Measurements from ENCODE around the gene ELOVL6. TPM values are rescaled to one million over a fixed set of nuclear protein-coding genes. Genes with fewer than 3 reads are reported as not detected.

Gene ELOVL6
- total RNA-seq, 1 donor from 2014 or later, result 25.5 TPM

- FAIRE-seq (no peak), DNase-seq (ENCODE audit: low read depth) (peak; percentile 56)
- no peaks in the 10 kb centered on the region for H3K9me3 ChIP-seq (ENCODE audit: insufficient read depth, low read depth, low read length)
- H2AFZ ChIP-seq (ENCODE audit: low read depth, low read length), result no peak overlapping the region
- Mint-ChIP-seq H3K27ac (ENCODE audit: unreplicated experiment) (peak overlapping the region; percentile 90), H3K4me1 (ENCODE audit: low read depth, unreplicated experiment) (peaks cover 28% of the 10 kb centered on the region), H3K36me3 (ENCODE audit: low read depth, unreplicated experiment) (peaks cover 2% of the 10 kb centered on the region), H3K4me3 (ENCODE audit: unreplicated experiment) (peak overlapping the region; percentile 57), H3K9me3 (ENCODE audit: unreplicated experiment) (no peaks in the 10 kb centered on the region), H3K27me3 (ENCODE audit: low read depth, unreplicated experiment) (no peaks in the 10 kb centered on the region)
- no peaks in the 10 kb centered on the region for H3K27me3 ChIP-seq (ENCODE audit: insufficient read depth, low read length)
- peak overlapping the region; percentile 67 for H3K9ac ChIP-seq (ENCODE audit: low read length)
- H3K4me2 ChIP-seq (ENCODE audit: low read length), result peak overlapping the region; percentile 69
- H3K36me3 ChIP-seq (ENCODE audit: insufficient read depth, low read length), result no peaks in the 10 kb centered on the region
- H3K4me1 ChIP-seq (ENCODE audit: insufficient read depth, low read length), result peaks cover 43% of the 10 kb centered on the region
- no peaks in the 10 kb centered on the region for H4K20me1 ChIP-seq (ENCODE audit: insufficient read depth, low read length)
- TF ChIP-seq EZH2 (IDR thresholded peaks at IDR 0.05; ENCODE audit: insufficient read depth, low read length) (no peak), CTCF (IDR thresholded peaks at IDR 0.05; ENCODE audit: insufficient read depth, low read depth, low read length) (no peak)
- peak overlapping the region; percentile 8 for H3K4me3 ChIP-seq (ENCODE audit: insufficient read depth, low read depth, low read length)
- peak overlapping the region; percentile 88 for H3K27ac ChIP-seq (ENCODE audit: low read depth, low read length)
- peaks cover 8% of the 10 kb centered on the region for H3K79me2 ChIP-seq (ENCODE audit: insufficient read depth, low read length)
Measured at GRCh38 chr4:110164251-110164650, 34.2 kb downstream of the ELOVL6 start.

DNA sequence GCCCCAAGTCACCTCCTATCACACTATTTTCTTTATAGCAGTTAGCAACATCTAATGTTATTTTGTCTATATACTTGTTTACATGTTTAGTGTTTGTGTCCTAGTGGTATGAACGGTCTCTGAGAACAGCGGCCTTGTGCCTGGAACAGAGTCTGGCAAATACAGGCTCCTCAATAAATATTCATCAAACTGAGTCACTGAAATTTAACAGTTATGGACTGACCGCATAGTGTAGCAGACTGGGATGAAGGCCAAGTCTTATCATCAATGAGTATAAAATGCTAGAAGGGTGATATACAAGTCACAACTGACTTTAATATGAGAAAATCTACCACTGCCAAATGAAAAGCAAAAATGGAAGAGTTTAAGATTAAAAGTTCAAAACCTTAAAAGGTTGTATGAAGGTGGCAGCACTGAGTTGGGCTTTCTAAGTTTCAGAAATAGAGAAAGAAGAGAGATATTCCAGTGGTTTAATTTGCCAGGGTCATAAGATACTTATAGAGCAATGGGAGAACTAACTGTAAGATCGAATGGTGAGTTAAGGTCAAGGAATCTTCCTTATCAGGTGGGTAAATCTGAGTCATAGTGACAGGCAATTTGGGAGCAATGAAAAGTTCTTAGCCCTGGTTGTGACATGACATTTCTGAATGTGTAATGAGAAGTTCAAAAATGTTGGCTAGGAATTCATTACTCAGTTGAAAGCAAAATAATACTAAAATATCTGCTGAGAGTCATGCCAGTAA is 34.9 kb downstream of the ELOVL6 start:
- Mint-ChIP-seq H3K4me1 (ENCODE audit: low read depth, unreplicated experiment) (peaks cover 31% of the 10 kb centered on the region), H3K27me3 (ENCODE audit: low read depth, unreplicated experiment) (no peaks in the 10 kb centered on the region), H3K36me3 (ENCODE audit: low read depth, unreplicated experiment) (peaks cover 2% of the 10 kb centered on the region), H3K9me3 (ENCODE audit: unreplicated experiment) (no peaks in the 10 kb centered on the region), H3K4me3 (ENCODE audit: unreplicated experiment) (peak overlapping the region; percentile 57), H3K27ac (ENCODE audit: unreplicated experiment) (peak overlapping the region; percentile 90)
- no peaks in the 10 kb centered on the region for H3K9me3 ChIP-seq (ENCODE audit: insufficient read depth, low read depth, low read length)
- H4K20me1 ChIP-seq (ENCODE audit: insufficient read depth, low read length), result no peaks in the 10 kb centered on the region
- H3K79me2 ChIP-seq (ENCODE audit: insufficient read depth, low read length), result peaks cover 5% of the 10 kb centered on the region
- H3K36me3 ChIP-seq (ENCODE audit: insufficient read depth, low read length), result no peaks in the 10 kb centered on the region
- TF ChIP-seq EZH2 (IDR thresholded peaks at IDR 0.05; ENCODE audit: insufficient read depth, low read length) (no peak), CTCF (IDR thresholded peaks at IDR 0.05; ENCODE audit: insufficient read depth, low read depth, low read length) (peak; percentile 9)
- H3K4me3 ChIP-seq (ENCODE audit: insufficient read depth, low read depth, low read length), result peak overlapping the region; percentile 8
- FAIRE-seq (peak; percentile 65), DNase-seq (ENCODE audit: low read depth) (peak; percentile 91)
- H3K4me2 ChIP-seq (ENCODE audit: low read length), result peak overlapping the region; percentile 69
- no peaks in the 10 kb centered on the region for H3K27me3 ChIP-seq (ENCODE audit: insufficient read depth, low read length)
- H3K4me1 ChIP-seq (ENCODE audit: insufficient read depth, low read length), result peaks cover 50% of the 10 kb centered on the region
- no peak overlapping the region for H2AFZ ChIP-seq (ENCODE audit: low read depth, low read length)
- H3K9ac ChIP-seq (ENCODE audit: low read length), result peak overlapping the region; percentile 67
- H3K27ac ChIP-seq (ENCODE audit: low read depth, low read length), result peak overlapping the region; percentile 88

- H3K9me3 ChIP-seq (ENCODE audit: insufficient read depth, low read depth, low read length), result no peaks in the 10 kb centered on the region
- H3K27ac ChIP-seq (ENCODE audit: low read depth, low read length), result no peak overlapping the region
- Mint-ChIP-seq H3K27me3 (ENCODE audit: low read depth, unreplicated experiment) (no peaks in the 10 kb centered on the region), H3K9me3 (ENCODE audit: unreplicated experiment) (no peaks in the 10 kb centered on the region), H3K4me3 (ENCODE audit: unreplicated experiment) (no peak overlapping the region), H3K4me1 (ENCODE audit: low read depth, unreplicated experiment) (peaks cover 33% of the 10 kb centered on the region), H3K36me3 (ENCODE audit: low read depth, unreplicated experiment) (peaks cover 2% of the 10 kb centered on the region), H3K27ac (ENCODE audit: unreplicated experiment) (no peak overlapping the region)
- H3K4me3 ChIP-seq (ENCODE audit: insufficient read depth, low read depth, low read length), result no peak overlapping the region
- no peak for FAIRE-seq
- TF ChIP-seq EZH2 (IDR thresholded peaks at IDR 0.05; ENCODE audit: insufficient read depth, low read length) (no peak), CTCF (IDR thresholded peaks at IDR 0.05; ENCODE audit: insufficient read depth, low read depth, low read length) (no peak)
- no peak overlapping the region for H3K4me2 ChIP-seq (ENCODE audit: low read length)
- H2AFZ ChIP-seq (ENCODE audit: low read depth, low read length), result no peak overlapping the region
- H3K27me3 ChIP-seq (ENCODE audit: insufficient read depth, low read length), result no peaks in the 10 kb centered on the region
- no peaks in the 10 kb centered on the region for H4K20me1 ChIP-seq (ENCODE audit: insufficient read depth, low read length)
- no peaks in the 10 kb centered on the region for H3K36me3 ChIP-seq (ENCODE audit: insufficient read depth, low read length)
- no peak for DNase-seq (ENCODE audit: low read depth)
- H3K4me1 ChIP-seq (ENCODE audit: insufficient read depth, low read length), result peaks cover 49% of the 10 kb centered on the region
- H3K9ac ChIP-seq (ENCODE audit: low read length), result no peak overlapping the region
- peaks cover 7% of the 10 kb centered on the region for H3K79me2 ChIP-seq (ENCODE audit: insufficient read depth, low read length)
Measured at GRCh38 chr4:110160618-110161017, 37.8 kb downstream of the ELOVL6 start.
